AG09309 (cell line): ENCODE results near the gene EYS.

Experiments
- DNase-seq: peaks from one replicate; pipeline ENCODE4 v3.0.0-alpha.2; 2010; ENCODE audit warnings: low read depth
- H3K4me3 ChIP-seq: 2 replicates; pipeline ENCODE4 v1.5.1; 2011; ENCODE audit warnings: mild to moderate bottlenecking, low read depth, low read length, moderate library complexity; ENCODE audit not compliant: control insufficient read depth
- TF ChIP-seq, protein P1 (sequence below): IDR thresholded peaks from 2 replicates; pipeline ENCODE4 v1.5.1; 2011; ENCODE audit warnings: mild to moderate bottlenecking, low read depth, low read length, inconsistent platforms; ENCODE audit not compliant: insufficient read depth, control insufficient read depth; ENCODE audit errors: missing control alignments

EYS gene

DNA sequence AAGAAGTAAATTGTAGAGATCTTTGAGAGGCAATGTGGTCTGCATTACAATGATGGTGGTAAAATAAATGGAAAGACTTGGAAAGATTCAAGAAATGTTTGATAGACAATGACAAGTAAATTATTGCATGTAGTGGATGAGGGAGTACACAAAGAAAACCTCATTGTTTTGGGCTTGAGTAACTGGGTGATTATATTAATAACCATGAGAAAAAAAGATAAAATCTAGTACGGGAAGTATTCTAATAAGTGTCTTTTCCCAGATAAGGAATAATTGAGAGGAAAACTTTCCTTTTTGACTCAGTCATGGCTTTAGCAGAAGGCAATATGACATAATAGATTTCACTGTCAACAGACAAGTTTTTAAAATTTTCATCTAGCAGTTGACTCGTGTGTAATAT lies 993.0 kb downstream of the EYS start:
- TF ChIP-seq, protein P1, sequence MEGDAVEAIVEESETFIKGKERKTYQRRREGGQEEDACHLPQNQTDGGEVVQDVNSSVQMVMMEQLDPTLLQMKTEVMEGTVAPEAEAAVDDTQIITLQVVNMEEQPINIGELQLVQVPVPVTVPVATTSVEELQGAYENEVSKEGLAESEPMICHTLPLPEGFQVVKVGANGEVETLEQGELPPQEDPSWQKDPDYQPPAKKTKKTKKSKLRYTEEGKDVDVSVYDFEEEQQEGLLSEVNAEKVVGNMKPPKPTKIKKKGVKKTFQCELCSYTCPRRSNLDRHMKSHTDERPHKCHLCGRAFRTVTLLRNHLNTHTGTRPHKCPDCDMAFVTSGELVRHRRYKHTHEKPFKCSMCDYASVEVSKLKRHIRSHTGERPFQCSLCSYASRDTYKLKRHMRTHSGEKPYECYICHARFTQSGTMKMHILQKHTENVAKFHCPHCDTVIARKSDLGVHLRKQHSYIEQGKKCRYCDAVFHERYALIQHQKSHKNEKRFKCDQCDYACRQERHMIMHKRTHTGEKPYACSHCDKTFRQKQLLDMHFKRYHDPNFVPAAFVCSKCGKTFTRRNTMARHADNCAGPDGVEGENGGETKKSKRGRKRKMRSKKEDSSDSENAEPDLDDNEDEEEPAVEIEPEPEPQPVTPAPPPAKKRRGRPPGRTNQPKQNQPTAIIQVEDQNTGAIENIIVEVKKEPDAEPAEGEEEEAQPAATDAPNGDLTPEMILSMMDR: no peak
- DNase-seq: no peak
- H3K4me3 ChIP-seq: no peak overlapping the region

DNA sequence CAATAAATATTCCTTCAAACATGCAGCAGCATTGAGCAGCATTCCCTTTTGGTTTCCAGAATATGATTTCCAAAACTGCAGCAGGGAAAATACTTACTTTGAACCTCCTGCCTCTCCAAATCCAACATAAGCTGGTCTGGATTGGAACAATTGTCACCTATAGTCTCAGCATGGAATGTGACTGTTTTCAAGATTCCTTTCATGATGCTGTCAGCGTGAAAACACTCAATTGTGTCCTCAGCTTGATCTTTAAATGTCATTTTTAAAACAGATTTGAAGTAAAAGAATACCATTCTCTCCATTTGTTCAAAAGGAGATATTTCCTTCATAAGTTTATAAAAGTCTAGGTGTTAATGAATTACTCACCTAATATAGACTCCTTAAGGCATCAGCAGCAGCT lies 993.9 kb downstream of the EYS start:
- DNase-seq: no peak
- TF ChIP-seq, protein P1: no peak
- H3K4me3 ChIP-seq: no peak overlapping the region

DNA sequence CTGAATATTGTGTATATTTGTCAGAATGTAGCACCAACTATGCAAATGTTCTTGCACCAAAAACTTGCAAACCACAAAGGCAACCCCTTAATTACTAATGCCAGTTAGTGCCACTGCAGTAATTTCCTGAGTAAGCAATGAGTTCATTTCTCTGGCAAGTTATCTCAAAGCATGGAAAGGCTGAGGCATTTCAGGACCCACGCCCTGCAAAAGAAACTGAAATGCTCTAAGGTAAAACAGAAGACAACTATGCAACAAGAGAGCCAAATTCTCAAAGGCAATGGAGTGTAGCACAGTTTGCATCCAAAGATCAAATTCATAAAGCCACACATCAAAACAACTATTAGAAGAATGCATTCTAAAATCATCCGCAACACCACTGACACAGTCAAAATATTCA lies 994.4 kb downstream of the EYS start:
- DNase-seq: no peak
- TF ChIP-seq, protein P1: no peak
- H3K4me3 ChIP-seq: no peak overlapping the region

DNA sequence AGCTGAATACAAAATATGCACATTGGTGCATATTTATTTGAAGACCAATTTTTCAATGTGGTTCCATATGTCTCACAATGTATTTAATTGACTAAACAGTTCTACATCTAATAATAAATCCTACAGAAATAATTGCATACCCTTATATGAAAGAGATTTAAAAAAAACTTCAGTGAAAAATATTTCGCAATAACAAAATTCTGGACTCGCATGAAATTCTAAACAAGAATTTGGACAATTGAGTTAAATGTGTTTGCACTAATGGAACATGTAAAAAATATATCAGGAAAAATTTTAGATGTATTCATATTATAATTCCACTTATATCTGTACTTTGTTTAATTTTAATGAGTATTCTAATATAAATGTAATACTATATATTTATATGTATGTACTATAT lies 1003.1 kb downstream of the EYS start:
- TF ChIP-seq, protein P1: no peak
- H3K4me3 ChIP-seq: no peak overlapping the region
- DNase-seq: no peak

DNA sequence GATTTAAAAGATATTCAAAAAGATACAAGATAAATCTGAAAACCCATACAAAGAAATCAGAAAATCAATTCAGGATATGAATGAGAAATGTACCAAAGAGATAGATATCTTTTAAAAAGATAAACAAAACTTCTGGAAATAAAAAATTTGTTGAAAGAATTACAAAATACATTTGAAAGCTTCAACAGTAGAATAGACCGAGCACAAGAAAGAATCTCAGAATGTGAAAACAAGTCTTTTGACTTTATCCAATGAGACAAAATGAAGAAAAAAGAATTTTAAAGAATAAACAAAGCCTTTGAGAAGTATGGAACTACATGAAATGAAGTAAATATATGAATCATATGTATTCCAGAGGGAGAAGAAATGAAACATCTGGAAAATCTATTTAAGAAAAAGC lies 1011.0 kb downstream of the EYS start:
- TF ChIP-seq, protein P1: no peak
- no peak for DNase-seq
- no peak overlapping the region for H3K4me3 ChIP-seq

DNA sequence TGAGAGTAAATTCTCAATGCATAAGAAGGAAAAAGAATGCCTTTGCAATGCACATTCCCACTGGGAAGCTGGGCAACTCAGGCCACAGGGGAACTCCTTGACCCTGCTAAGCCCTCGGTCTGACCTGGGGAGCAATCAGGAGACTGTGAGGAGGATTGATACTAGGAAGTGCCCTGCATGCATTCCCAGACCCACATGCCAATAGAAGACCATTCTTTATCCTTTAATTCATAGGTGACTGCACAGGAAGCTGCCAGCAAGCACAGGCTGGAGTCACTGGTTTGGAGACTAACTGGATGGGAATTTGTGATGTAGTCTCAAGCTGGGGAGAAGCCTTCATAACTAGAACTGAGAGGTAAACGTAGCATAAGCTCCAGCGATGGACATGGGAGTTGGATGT lies 1012.7 kb downstream of the EYS start:
- TF ChIP-seq, protein P1: no peak
- DNase-seq: no peak
- no peak overlapping the region for H3K4me3 ChIP-seq

DNA sequence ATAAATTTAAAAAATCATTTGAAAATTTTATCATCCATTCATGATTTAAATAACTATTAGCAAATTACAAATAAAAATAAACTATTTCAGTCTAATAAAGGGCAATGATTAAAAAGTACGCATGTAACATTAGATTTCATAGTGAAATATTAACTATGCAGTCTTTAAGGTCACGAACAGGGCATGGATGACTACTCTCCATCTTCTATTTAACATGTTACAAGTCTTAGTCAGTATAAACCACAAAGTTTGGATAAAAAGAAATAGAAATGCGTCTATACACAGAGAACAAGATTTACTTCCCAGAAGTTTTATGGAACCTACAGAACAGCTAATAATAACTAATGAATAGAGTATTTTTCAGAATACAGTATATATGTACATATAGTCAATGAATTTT lies 1016.0 kb downstream of the EYS start:
- TF ChIP-seq, protein P1: no peak
- DNase-seq: no peak

More for the DNA sequence above, 1016.0 kb downstream of the EYS start:
- H3K4me3 ChIP-seq: no peak overlapping the region
